Ascending aorta (tissue), 2 donors: ENCODE results near the gene LTBP4. TPM values are rescaled to one million over a fixed set of nuclear protein-coding genes. Genes with fewer than 3 reads are reported as not detected.
"Not testable (repeated sequence)": the region's sequence is repeated elsewhere in the genome, so short reads cannot be mapped to it uniquely, and the experiment has no call there.

Source experiments
- DNase-seq, 2 donors: peaks; one replicate each; pipeline ENCODE4 v3.0.0-alpha.2; 2019; ENCODE audit warnings: low spot score in 2 of 2
- H3K27ac ChIP-seq, 2 donors: fragments of 200-600 bp; sonication (generic); one replicate each; pipeline ENCODE4 v1.5.1; 2016 to 2017; ENCODE audit warnings: mild to moderate bottlenecking in 1 of 2
- H3K27me3 ChIP-seq: fragments of 200-600 bp; sonication (generic); one replicate; pipeline ENCODE4 v1.5.1; 2017
- H3K36me3 ChIP-seq, 2 donors: fragments of 200-600 bp; sonication (generic); one replicate each; pipeline ENCODE4 v1.5.1; 2016
- H3K4me1 ChIP-seq, 2 donors: fragments of 200-600 bp; sonication (generic); one replicate each; pipeline ENCODE4 v1.5.1; 2016 to 2017; ENCODE audit warnings: mild to moderate bottlenecking in 1 of 2
- H3K4me3 ChIP-seq, 2 donors: fragments of 200-600 bp; sonication (generic); one replicate each; pipeline ENCODE4 v1.5.1; 2016 to 2017; ENCODE audit warnings: mild to moderate bottlenecking in 1 of 2
- H3K9me3 ChIP-seq, 2 donors: fragments of 200-600 bp; sonication (generic); one replicate each; pipeline ENCODE4 v1.5.1; 2016
- CTCF ChIP-seq, 3 experiments: fragments of 200-600 bp in 2 of 3; fragments of 450-650 bp in 1 of 3; sonication (generic) in 2 of 3; IDR thresholded peaks; one replicate each; pipeline ENCODE4 v1.5.1; 2016 to 2019; ENCODE audit warnings: antibody characterized with exemption in 3 of 3, mild to moderate bottlenecking in 1 of 3, moderate library complexity in 1 of 3
- intact Hi-C: fragments of 100-400 bp; cut with DNase I; formaldehyde crosslinking; loops from one replicate; pipeline ENCODE4 v1.15.1; 2023
- total RNA-seq: library from RNA; depleted of rRNA; stranded (reverse); fragments of >200 nt; gene quantifications from one replicate; pipeline ENCODE4 v1.1.0, GENCODE V29; 2016

The LTBP4 gene
- total RNA-seq, 1 donor from 2014 or later: 691 TPM

- no peak for TF ChIP-seq CTCF (IDR thresholded peaks at IDR 0.05)
- Histone ChIP-seq H3K27ac (no peak overlapping the region), H3K4me1 (no peaks in the 10 kb centered on the region), H3K36me3 (no peaks in the 10 kb centered on the region), H3K27me3 (no peaks in the 10 kb centered on the region), H3K9me3 (no peaks in the 10 kb centered on the region), H3K4me3 (no peak overlapping the region)
- no peak for DNase-seq
- intact Hi-C loops: no loop called here
Observed at GRCh38 chr19:40556953-40557530, 44.1 kb upstream of the LTBP4 start.

GRCh38 chr19:40559394-40559793 lies 41.8 kb upstream of the LTBP4 start:
- Histone ChIP-seq H3K9me3 (no peaks in the 10 kb centered on the region), H3K27ac (no peak overlapping the region), H3K36me3 (no peaks in the 10 kb centered on the region), H3K27me3 (no peaks in the 10 kb centered on the region), H3K4me3 (no peak overlapping the region), H3K4me1 (no peaks in the 10 kb centered on the region)
- TF ChIP-seq CTCF (IDR thresholded peaks at IDR 0.05): no peak
- no peak for DNase-seq
- intact Hi-C loops: no loop called here

- H3K36me3 ChIP-seq: no peaks in the 10 kb centered on the region
- H3K4me3 ChIP-seq: no peak overlapping the region
- no peaks in the 10 kb centered on the region for H3K9me3 ChIP-seq
- DNase-seq: no peak
- TF ChIP-seq CTCF (IDR thresholded peaks at IDR 0.05): no peak
- intact Hi-C loops: no loop called here
- no peaks in the 10 kb centered on the region for H3K27me3 ChIP-seq
- no peaks in the 10 kb centered on the region for H3K4me1 ChIP-seq
- H3K27ac ChIP-seq: no peak overlapping the region
Observed at GRCh38 chr19:40560092-40560507, 41.1 kb upstream of the LTBP4 start.

- Histone ChIP-seq H3K27me3 (peaks cover 11% of the 10 kb centered on the region), H3K27ac (no peak overlapping the region), H3K4me3 (no peak overlapping the region), H3K36me3 (no peaks in the 10 kb centered on the region), H3K9me3 (no peaks in the 10 kb centered on the region), H3K4me1 (no peaks in the 10 kb centered on the region)
- TF ChIP-seq CTCF (IDR thresholded peaks at IDR 0.05): no peak
- no peak for DNase-seq
- intact Hi-C loops: no loop called here
Observed at GRCh38 chr19:40561947-40562346, 39.2 kb upstream of the LTBP4 start.

- H3K27me3 ChIP-seq: peaks cover 20% of the 10 kb centered on the region
- DNase-seq, H3K27ac ChIP-seq, H3K9me3 ChIP-seq, H3K36me3 ChIP-seq, intact Hi-C loops, H3K4me1 ChIP-seq, H3K4me3 ChIP-seq: not testable (repeated sequence)
Observed at GRCh38 chr19:40564535-40564934, 36.6 kb upstream of the LTBP4 start.

- H3K4me3 ChIP-seq: no peak overlapping the region
- H3K4me1 ChIP-seq: peaks cover 2 to 11% of the 10 kb centered on the region in 2 donors
- TF ChIP-seq CTCF (IDR thresholded peaks at IDR 0.05): no peak
- H3K9me3 ChIP-seq: no peaks in the 10 kb centered on the region
- intact Hi-C loops: no loop called here
- H3K36me3 ChIP-seq: no peaks in the 10 kb centered on the region
- H3K27me3 ChIP-seq: peaks cover 20% of the 10 kb centered on the region
- H3K27ac ChIP-seq: no peak overlapping the region
- no peak for DNase-seq
Observed at GRCh38 chr19:40565355-40565754, 35.8 kb upstream of the LTBP4 start.
